NAMALWA (cell line): ENCODE results near the gene ZMAT2.
"Not testable (repeated sequence)": the region's sequence is repeated elsewhere in the genome, so short reads cannot be mapped to it uniquely, and the experiment has no call there.

Source experiments
- DNase-seq: peaks from one replicate; pipeline ENCODE4 v3.0.0-alpha.2; 2015; ENCODE audit warnings: low spot score

Gene ZMAT2

DNA sequence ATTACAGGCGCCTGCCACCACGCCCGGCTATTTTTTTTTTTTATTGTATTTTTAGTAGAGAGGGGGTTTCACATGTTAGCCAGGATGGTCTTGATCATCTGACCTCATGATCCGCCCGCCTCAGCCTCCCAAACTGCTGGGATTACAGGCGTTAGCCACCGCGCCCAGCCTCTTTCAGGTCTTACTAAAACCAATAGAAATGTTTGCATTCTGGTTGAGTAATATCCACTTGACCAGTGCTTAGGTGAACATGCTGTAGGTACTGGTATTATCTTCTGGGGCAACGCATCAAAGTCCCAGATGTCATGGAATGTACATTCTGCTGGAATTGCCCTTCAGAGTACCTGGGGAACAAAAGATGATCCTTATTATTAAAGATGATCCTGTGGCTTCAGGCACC lies 8.5 kb downstream of the ZMAT2 start:
- DNase-seq: not testable (repeated sequence)

DNA sequence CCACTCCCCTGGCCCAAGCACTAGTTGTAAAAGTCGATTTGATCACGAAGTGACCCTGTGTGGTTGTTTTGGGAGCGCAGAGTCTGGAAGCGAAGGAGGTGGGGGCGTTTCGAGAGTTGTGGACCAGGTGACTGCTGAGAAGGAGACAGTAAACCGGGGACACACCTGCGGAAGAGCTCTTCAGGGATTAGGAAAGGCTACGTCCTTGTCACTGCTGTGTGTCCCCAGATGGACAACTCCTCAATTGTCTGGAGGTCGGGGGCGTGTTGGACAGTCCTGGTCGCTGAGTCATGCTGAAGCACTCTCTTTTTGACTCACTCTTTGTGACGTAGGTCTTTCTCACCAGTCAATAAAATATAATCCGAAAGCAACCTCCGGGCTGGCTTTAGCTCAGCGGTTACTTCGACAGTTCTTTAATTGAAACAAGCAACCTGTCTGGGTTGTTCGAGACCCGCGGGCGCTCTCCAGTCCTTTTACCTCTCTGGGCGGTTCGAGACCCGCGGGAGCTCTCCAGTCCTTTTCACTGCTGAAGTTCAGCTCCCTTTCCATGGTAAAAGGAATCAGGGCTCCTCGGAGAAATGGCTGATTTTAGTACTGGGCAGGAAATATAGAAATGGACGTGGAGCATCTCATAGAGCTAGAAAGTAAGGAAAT lies 10.8 kb downstream of the ZMAT2 start:
- DNase-seq: peak; percentile 76

DNA sequence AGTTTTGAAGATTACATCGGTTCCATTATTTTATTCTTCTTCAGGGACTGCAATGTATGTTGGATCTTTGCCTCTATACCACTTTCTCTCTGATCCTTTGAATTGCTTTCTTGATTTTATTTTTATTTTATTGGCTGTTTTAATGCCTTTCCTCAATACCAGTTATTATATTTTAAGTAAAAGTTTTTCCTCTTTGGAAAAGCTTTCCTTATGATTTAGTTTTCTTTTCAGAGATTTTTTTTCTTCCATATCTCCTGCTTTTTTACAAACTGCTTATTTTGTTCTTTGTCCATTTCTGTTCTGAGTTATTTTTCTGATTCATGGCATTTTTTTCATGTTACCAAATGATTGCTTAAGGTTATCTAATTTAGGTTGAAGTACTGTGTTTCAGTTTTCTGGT lies 11.5 kb downstream of the ZMAT2 start:
- no peak for DNase-seq

DNA sequence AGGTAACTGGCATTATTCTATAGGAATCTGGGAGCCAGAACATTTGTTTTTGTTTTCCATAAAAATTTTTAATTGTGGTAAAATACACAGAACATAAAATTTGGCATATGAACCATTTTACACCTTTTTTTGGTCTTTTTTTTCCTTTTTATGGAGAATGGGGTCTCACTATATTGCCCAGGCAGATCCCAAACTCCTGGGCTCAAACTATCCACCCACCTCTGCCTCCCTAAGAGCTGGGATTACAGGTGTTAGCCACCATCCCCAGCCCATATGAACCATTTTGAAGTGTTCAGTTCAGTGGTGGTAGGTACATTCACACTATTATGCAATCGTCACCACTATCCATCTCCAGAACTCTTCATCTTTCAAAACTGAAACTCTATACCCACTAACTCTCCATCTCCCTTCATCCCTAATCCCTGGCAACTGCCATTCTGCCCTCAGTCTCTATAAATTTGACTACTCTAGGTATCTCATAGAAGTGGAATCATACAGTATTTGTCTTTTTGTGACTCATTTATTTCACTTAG lies 13.4 kb downstream of the ZMAT2 start:
- no peak for DNase-seq

DNA sequence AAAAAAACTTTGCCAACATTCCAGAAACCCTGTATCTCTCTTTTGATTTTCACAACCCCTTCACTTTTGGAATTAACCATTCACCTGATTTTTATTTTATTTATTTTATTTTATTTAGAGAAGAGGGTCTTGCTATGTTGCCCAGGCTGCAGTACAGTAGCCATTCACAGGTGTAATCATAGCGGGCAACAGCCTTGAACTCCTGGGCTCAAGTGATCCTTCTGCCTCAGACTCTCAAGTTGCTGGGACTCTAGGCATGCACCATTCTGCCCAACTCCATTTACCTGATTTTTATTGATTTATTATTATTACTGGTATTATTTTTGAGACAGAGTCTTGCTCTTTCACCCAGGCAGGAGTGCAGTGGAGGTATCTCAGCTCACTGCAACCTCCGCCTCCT lies 16.0 kb downstream of the ZMAT2 start:
- not testable (repeated sequence) for DNase-seq

DNA sequence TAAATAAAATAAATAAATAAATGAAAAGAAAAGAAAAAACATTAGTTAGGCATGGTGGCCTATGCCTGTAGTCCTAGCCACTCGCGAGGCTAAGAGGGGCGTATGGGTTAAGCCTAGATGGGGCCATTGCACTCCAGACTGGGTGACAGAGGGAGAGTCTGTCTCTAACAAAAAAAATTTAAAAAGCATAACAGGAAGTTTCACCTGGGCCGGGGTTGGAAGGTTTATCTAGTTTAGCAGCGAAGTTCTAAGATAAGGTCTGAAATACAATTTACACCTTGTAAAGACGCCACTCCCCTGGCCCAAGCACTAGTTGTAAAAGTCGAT lies 18.0 kb downstream of the ZMAT2 start:
- DNase-seq: no peak

DNA sequence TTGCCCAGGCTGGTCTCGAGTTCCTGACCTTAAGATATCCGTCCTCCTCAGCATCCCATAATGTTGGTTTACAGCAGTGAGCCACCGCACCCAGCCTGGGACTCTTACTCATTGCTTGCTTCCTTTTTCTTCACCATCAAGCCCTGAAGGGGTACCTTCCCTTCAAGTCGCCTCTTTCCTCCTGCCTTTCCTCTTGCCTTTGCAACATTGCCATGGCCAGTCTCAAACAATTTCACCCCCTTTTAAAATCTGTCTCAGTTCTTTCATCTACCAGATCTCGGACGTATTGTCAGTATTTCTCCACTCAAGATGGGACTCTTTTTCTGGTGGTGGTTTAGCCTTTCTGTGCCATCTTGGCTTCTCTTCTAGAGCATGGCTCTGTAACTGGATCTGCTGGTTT lies 20.5 kb downstream of the ZMAT2 start:
- not testable (repeated sequence) for DNase-seq

DNA sequence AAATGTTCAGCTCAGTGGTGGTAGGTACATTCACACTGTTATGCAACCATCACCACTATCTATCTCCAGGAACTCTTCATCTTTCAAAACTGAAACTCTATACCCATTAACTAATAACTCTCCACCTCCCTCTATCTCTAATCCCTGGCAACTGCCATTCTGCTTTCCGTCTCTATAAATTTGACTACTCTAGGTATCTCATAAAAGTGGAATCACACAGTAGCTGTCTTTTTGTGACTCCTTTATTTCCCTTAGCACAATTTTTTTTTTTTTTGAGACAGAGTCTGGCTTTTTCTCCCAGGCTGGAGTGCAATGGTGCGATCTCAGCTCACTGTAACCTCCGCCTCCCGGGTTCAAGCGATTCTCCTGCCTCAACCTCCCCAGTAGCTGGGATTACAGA lies 21.1 kb downstream of the ZMAT2 start:
- DNase-seq: not testable (repeated sequence)

DNA sequence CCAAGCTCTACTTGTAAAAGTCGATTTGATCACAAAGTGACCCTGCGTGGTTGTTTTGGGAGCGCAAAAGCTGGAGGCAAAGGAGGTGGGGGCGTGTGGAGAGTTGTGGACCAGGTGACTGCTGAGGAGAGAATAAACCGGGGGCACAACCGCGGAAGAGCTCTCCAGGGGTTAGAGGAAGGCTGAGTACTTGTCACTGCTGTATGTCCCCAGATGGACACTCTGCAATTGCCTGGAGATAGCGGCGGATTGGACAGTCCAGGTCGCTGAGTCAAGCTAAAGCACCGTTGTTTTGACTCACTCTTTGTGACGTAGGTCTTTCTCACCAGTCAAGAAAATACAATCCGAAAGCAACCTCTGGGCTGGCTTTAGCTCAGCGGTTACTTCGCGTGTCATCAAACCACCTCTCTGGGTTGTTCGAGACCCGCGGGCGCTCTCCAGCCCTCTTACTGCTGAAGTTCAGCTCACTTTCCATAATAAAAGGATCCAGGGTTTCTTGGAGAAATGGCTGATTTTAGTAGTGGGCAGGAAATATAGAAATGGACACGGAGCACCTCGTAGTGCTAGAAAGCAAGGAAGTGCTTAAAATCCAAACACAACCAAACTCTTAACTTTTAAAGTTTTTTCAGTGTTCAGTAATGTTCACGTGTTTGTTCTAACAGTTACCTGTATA lies 25.7 kb downstream of the ZMAT2 start:
- no peak for DNase-seq

DNA sequence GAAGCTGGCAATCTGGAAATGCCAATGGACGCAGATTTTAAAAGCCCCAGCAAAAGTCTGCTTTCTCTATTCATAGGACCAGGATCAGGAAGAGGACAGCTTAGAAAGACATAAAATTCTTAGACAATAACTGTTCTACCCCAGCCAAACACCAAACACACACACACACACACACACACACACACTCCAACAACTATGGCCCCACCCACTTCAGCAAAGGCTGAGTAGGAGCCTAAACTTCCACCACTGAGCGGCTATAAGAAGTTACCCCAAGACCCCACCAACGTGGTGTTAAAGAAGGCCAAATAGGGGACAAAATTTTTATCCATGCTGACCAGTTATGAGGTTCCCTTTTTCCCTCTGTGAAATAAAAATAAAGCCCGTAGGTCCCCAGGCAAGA lies 32.9 kb downstream of the ZMAT2 start:
- DNase-seq: no peak

DNA sequence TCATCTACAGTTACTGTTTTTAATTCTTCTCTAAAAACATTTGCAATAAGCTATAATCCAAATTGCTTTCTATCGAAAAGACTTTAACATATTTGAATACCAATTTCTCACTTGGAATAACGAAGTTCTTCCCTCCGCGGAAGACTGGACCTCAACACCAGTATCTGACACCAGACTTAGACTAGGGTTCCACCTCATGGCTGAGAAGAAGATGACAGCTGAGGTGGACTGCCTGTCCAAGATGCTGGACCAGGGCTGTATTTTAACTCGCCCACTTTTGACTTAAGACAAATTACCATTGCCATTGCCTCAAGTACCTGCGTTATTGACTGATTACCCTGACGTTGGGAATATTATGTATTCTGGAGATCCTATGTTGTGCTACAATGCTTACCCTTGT lies 34.1 kb downstream of the ZMAT2 start:
- no peak for DNase-seq

DNA sequence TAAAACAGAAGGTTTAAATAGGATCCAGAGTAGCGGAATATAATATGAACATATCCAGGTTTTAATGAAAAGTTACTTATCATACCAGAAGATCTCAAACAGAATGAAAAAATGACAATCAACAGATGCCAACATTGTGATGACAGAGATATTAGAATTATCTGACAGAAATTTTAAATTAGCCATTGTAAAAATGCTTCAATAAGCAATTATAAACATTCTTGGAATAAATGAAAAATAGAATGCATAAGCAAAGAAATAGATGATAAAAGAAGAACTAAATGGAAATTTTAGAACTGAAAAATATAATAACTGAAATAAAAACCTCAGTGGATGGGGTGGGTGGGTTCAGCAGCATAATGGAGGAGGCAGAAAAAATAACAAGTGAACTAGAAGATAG lies 37.2 kb downstream of the ZMAT2 start:
- no peak for DNase-seq

DNA sequence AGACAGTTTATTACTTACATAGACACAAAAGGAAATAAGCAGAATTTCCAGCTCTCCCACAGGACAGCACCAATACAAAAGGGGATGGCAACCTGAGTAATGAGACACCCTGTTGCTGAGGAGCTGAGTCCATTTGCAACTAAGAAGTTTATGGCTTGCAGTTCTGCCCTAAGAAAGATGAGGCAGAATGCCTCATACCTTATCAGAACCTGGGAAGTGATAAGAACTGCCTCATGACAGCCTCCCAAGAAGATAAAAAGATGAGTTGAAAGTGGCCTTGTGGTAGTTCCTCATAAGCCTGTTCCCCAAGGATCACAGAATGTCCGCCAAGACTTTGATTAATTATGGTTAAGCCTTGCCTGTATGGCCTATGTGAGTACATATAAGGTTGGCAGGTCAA lies 41.7 kb downstream of the ZMAT2 start:
- DNase-seq: no peak

DNA sequence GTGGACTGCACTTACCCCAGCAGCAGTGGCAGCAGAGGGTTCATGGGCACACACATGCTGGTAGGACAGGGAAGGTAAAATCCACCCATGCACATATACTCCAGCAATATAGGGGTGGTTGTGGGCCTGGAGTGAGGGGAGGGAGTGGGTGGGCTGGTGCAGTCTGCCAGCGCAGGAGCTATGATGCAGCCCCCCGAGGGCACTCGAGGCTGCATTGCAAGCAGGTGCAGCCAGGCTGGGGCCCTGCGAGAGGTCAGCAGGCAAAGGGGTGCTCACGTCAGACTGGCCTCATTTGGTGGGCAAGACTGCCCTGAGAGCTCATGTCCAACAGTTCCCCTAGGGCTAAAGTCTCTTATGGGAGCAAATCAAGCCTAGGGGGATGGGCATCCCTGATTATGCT lies 53.3 kb downstream of the ZMAT2 start:
- no peak for DNase-seq
